ENCODE data around the gene LRRC47. TPM values are rescaled to one million over a fixed set of nuclear protein-coding genes. Genes with fewer than 3 reads are reported as not detected.

Gene LRRC47
- polyA plus RNA-seq (ENCODE audit: insufficient read depth in 1 of 5, insufficient read length in 5 of 5, low replicate concordance in 1 of 5), result 10 to 100 TPM; 45.8 to 60.0 (median 54.2) TPM
- long read RNA-seq, donor 1, full-length matches to known transcripts, result 24 of 29 reads
- long read RNA-seq, donor 1, partial matches to known transcripts, result 5 of 29 reads
- long read RNA-seq, donor 1, other reads (novel, unspliced or antisense), result 0 of 29 reads
- long read RNA-seq, donor 2, full-length matches to known transcripts, result 13 of 13 reads
- long read RNA-seq, donor 2, partial matches to known transcripts, result 0 of 13 reads
- long read RNA-seq, donor 2, other reads (novel, unspliced or antisense), result 0 of 13 reads
- long read RNA-seq, donor 3, full-length matches to known transcripts, result 14 of 14 reads
- long read RNA-seq, donor 3, partial matches to known transcripts, result 0 of 14 reads
- long read RNA-seq, donor 3, other reads (novel, unspliced or antisense), result 0 of 14 reads
- long read RNA-seq, donor 4, full-length matches to known transcripts, result 12 of 27 reads
- long read RNA-seq, donor 4, partial matches to known transcripts, result 15 of 27 reads
- long read RNA-seq, donor 4, other reads (novel, unspliced or antisense), result 0 of 27 reads
- long read RNA-seq, donor 5, full-length matches to known transcripts, result 20 of 20 reads
- long read RNA-seq, donor 5, partial matches to known transcripts, result 0 of 20 reads
- long read RNA-seq, donor 5, other reads (novel, unspliced or antisense), result 0 of 20 reads
- long read RNA-seq, donor 6, full-length matches to known transcripts, result 29 of 34 reads
- long read RNA-seq, donor 6, partial matches to known transcripts, result 5 of 34 reads
- long read RNA-seq, donor 6, other reads (novel, unspliced or antisense), result 0 of 34 reads
- long read RNA-seq, donor 7, full-length matches to known transcripts, result 17 of 17 reads
- long read RNA-seq, donor 7, partial matches to known transcripts, result 0 of 17 reads
- long read RNA-seq, donor 7, other reads (novel, unspliced or antisense), result 0 of 17 reads
- long read RNA-seq, donor 8, full-length matches to known transcripts, result 11 of 11 reads
- long read RNA-seq, donor 8, partial matches to known transcripts, result 0 of 11 reads
- long read RNA-seq, donor 8, other reads (novel, unspliced or antisense), result 0 of 11 reads

- peak; percentile 89 for DNase-seq
These were observed at the start of gene LRRC47 for GRCh38 chr1:3796215-3797061. LRRC47 (minus strand) TSS chr1:3796498; CDS start chr1:3796476, 22 bp downstream.

- DNase-seq, result no peak
These were observed 46.6 kb upstream of the LRRC47 start for GRCh38 chr1:3842912-3843311.

- no peak for DNase-seq
These were observed 45.2 kb upstream of the LRRC47 start for GRCh38 chr1:3841491-3841890.

- DNase-seq, result no peak
These were observed 42.5 kb upstream of the LRRC47 start for GRCh38 chr1:3838788-3839187.

- DNase-seq, result no peak
These were observed 41.4 kb upstream of the LRRC47 start for GRCh38 chr1:3837685-3838084.

GRCh38 chr1:3837200-3837599, 40.9 kb upstream of the LRRC47 start:
- DNase-seq, result no peak

GRCh38 chr1:3836421-3836820, 40.1 kb upstream of the LRRC47 start:
- no peak for DNase-seq

GRCh38 chr1:3834701-3835100, 38.4 kb upstream of the LRRC47 start:
- no peak for DNase-seq

GRCh38 chr1:3831689-3832088, 35.4 kb upstream of the LRRC47 start:
- DNase-seq, result no peak

GRCh38 chr1:3828391-3828790, 32.1 kb upstream of the LRRC47 start:
- no peak for DNase-seq

- no peak for DNase-seq
These were observed 31.6 kb upstream of the LRRC47 start for GRCh38 chr1:3827813-3828307.

- no peak for DNase-seq
These were observed 29.1 kb upstream of the LRRC47 start for GRCh38 chr1:3825356-3825755.

- no peak for DNase-seq
These were observed 28.4 kb upstream of the LRRC47 start for GRCh38 chr1:3824650-3825049.

GRCh38 chr1:3822421-3822820, 26.1 kb upstream of the LRRC47 start:
- DNase-seq, result no peak

- no peak for DNase-seq
These were observed 25.6 kb upstream of the LRRC47 start for GRCh38 chr1:3821908-3822307.

- DNase-seq, result no peak
These were observed 25.1 kb upstream of the LRRC47 start for GRCh38 chr1:3821447-3821846.

GRCh38 chr1:3821004-3821403, 24.7 kb upstream of the LRRC47 start:
- DNase-seq, result no peak

GRCh38 chr1:3820316-3820715, 24.0 kb upstream of the LRRC47 start:
- no peak for DNase-seq

- DNase-seq, result no peak
These were observed 23.5 kb upstream of the LRRC47 start for GRCh38 chr1:3819771-3820200.

- DNase-seq, result no peak
These were observed 21.7 kb upstream of the LRRC47 start for GRCh38 chr1:3817821-3818597.

All from right lung (tissue), 10 donors.